Effector memory CD8-positive, alpha-beta T cell (primary cell): ENCODE results near the gene TMTC4.
A peak's percentile ranks its signal among the peaks of the same experiment; 100 is the strongest.

Experiments
- ATAC-seq: fragments of 150-1000 bp; cut with Tn5 transposase; replicated peaks from 2 replicates; pipeline ENCODE4 v1.10.0; 2021; ENCODE audit warnings: mild to moderate bottlenecking, moderate library complexity
- DNase-seq, 3 experiments: peaks; one replicate each; pipeline ENCODE4 v3.0.0; 2021
- H3K27ac Mint-ChIP-seq, 2 donors: one replicate each; pipeline ENCODE4 v1.8.0; 2022; ENCODE audit warnings: mild to moderate bottlenecking in 2 of 2, mixed read lengths in 2 of 2, moderate library complexity in 2 of 2
- H3K27me3 Mint-ChIP-seq, 2 donors: one replicate each; pipeline ENCODE4 v1.8.0; 2022; ENCODE audit warnings: mixed read lengths in 2 of 2
- H3K36me3 Mint-ChIP-seq: one replicate; pipeline ENCODE4 v1.8.0; 2022; ENCODE audit warnings: mild to moderate bottlenecking, moderate library complexity, mixed read lengths; ENCODE audit not compliant: insufficient read depth
- H3K4me1 Mint-ChIP-seq, 2 donors: one replicate each; pipeline ENCODE4 v1.8.0; 2022; ENCODE audit warnings: low read depth in 2 of 2, mixed read lengths in 2 of 2
- H3K4me3 Mint-ChIP-seq, 2 donors: one replicate each; pipeline ENCODE4 v1.8.0; 2022; ENCODE audit warnings: mild to moderate bottlenecking in 2 of 2, mixed read lengths in 2 of 2, moderate library complexity in 2 of 2
- H3K9me3 Mint-ChIP-seq, 2 donors: one replicate each; pipeline ENCODE4 v1.8.0; 2022; ENCODE audit warnings: mixed read lengths in 2 of 2

Gene TMTC4

DNA sequence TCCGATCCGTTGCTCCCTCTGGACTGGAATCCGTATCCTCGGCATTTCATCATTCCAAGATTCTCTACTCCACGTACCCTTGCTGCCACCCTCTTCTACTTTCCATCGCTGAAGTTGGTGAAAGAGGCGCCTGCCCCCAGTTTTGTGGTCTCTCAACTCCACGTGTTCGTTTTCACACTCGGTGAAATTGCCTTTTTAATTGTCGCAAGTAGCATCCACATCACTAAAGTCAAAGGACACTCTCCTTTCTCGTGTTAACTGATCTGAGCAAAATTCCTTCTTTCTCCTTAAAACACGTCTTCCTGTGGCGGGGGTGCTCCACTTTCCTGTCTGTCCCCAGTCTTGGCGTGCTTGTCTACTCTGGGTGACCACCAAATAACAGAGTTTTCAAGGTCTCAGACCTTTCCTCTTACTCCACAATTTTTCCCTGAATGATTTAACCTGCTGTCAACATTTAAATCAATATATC, 1.1 kb upstream of the TMTC4 start:
- Mint-ChIP-seq H3K9me3 (no peaks in the 10 kb centered on the region), H3K27me3 (no peaks in the 10 kb centered on the region), H3K27ac (peak overlapping the region; percentile 88 to 95), H3K4me3 (peak overlapping the region; percentile 93 to 97), H3K4me1 (peaks cover 23 to 26% of the 10 kb centered on the region in 2 donors), H3K36me3 (peaks cover 7% of the 10 kb centered on the region)
- no peak for ATAC-seq
- DNase-seq, result peak in 1 of 3 experiments; percentile 27

DNA sequence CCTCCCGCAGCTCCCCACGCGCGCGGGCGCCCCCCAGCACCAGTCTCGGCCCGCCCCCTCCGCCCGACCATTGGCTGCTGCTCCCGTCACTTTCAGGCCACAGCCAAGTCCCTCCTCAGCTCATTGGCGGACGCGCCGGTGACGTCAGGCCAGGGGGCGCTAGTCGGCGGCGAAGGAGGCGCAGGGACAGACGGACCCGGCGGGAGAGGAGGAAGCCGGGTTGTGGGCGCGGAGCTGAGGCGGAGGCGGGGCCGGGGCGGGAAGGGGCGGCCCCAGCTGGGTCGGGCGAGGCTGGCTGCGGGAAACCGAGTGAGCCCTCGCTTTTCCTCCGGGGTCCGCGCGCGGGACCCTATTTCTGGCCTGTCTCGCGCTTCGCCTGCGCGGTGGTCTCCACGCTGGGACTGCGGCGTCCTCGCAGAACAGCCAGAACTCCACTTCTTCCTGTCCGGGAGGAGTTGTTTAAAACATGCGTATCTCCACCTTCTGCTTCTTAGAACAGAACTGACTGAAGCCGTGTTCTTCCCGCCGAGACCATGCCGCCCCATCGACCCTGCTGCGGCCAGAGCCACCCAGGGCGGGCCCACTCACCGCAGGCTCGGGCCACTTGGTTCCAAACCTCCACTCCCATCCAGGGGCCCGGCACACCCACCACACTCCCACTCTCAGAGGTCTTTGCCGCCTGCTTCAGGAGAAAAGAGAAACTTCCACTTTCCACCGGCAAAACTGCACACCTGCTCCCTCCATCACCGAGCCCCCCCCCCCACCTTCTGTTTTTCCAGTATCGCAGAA, 471 bp upstream of the TMTC4 start:
- peaks cover 23 to 26% of the 10 kb centered on the region in 2 donors for H3K4me1 Mint-ChIP-seq
- DNase-seq, result peak; percentile 100
- peak; percentile 89 for ATAC-seq
- H3K9me3 Mint-ChIP-seq, result no peaks in the 10 kb centered on the region
- H3K27ac Mint-ChIP-seq, result peak overlapping the region; percentile 88 to 95
- H3K36me3 Mint-ChIP-seq, result peaks cover 7% of the 10 kb centered on the region
- H3K4me3 Mint-ChIP-seq, result peak overlapping the region; percentile 93 to 97
- no peaks in the 10 kb centered on the region for H3K27me3 Mint-ChIP-seq

DNA sequence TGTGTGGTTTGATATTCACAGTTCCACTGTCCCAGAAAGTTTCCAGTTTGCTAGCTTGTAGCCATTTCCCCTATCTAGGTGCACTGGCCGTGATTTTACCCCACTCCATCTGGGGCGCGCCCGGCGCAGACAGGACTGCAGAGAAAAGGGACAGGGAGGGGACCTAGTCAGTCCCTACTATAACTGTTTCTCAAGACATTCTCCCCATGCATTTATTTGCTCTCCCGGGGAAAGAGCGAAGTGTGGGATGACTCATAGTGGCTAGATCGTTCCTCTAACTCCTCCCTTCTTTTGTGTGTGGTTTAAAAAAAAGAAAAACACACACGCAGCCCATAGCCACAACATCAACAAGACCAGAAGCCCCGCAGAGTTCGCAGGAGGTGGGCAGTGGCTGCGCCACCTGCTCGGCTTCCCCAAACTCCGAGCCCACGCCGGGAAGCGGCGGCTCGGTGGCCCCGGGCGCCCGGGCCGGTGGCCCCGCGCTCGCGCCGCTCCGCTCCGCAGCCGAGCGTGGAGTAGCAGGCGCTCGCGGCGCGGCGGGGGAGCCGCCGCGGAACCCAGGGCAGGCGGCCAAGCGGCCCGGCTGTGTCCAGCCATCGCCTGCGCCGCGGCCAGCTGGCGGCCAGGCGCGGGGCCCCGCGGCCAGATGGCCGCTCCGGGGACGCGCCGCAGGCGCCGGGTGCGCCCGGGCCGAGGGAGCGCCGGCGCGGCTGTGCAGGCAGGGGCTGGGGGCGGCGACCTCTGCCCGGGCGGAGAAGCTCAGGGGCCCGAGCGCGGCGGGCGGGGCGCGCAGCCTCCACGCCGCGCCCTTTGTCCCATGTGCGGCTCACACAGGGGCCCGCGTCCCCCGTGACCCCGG, 653 bp downstream of the TMTC4 start:
- peak overlapping the region; percentile 83 to 95 for H3K27ac Mint-ChIP-seq

DNA sequence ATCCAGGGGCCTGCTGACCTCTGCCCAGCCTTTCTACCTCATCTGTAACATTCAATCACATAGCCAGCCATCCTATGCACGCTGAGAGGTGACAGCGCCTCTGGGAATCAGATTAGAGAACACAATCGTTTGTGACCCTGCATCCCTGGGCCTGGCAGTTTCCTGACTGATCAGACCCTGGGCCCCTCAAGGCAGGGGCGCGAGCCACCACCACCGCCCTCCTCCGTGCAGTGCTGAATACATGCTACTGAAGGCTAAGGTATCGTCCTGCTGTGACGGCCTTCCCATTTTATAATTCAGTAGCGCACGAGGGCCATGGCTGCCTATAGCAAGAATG, 1.3 kb downstream of the TMTC4 start:
- no peak for DNase-seq
- no peak for ATAC-seq
- Mint-ChIP-seq H3K27ac (peak overlapping the region; percentile 83 to 95), H3K27me3 (no peaks in the 10 kb centered on the region), H3K4me3 (peak overlapping the region; percentile 92 to 96), H3K9me3 (no peaks in the 10 kb centered on the region), H3K36me3 (peaks cover 16% of the 10 kb centered on the region), H3K4me1 (peaks cover 23 to 26% of the 10 kb centered on the region in 2 donors)

More for the DNA sequence above, 653 bp downstream of the TMTC4 start:
- Mint-ChIP-seq H3K9me3 (no peaks in the 10 kb centered on the region), H3K27me3 (no peaks in the 10 kb centered on the region), H3K36me3 (peaks cover 11% of the 10 kb centered on the region), H3K4me3 (peak overlapping the region; percentile 92 to 96), H3K4me1 (peaks cover 23 to 26% of the 10 kb centered on the region in 2 donors)
- peak; percentile 30 to 36 (median 31) for DNase-seq
- ATAC-seq, result peak; percentile 24

GRCh38 chr13:100671389-100672182, 3.0 kb downstream of the TMTC4 start:
- H3K27me3 Mint-ChIP-seq, result no peaks in the 10 kb centered on the region
- peaks cover 33% of the 10 kb centered on the region for H3K36me3 Mint-ChIP-seq
- H3K4me3 Mint-ChIP-seq, result no peak overlapping the region
- no peak for DNase-seq
- peaks cover 23 to 26% of the 10 kb centered on the region in 2 donors for H3K4me1 Mint-ChIP-seq
- no peaks in the 10 kb centered on the region for H3K9me3 Mint-ChIP-seq
- peak overlapping the region in 1 of 2 donors; percentile 53 for H3K27ac Mint-ChIP-seq
- no peak for ATAC-seq

GRCh38 chr13:100668408-100668807, 6.2 kb downstream of the TMTC4 start:
- no peak for ATAC-seq
- Mint-ChIP-seq H3K36me3 (peaks cover 45% of the 10 kb centered on the region), H3K9me3 (no peaks in the 10 kb centered on the region), H3K4me1 (peaks cover 13 to 15% of the 10 kb centered on the region in 2 donors), H3K27ac (no peak overlapping the region), H3K4me3 (no peak overlapping the region), H3K27me3 (no peaks in the 10 kb centered on the region)
- DNase-seq, result no peak

DNA sequence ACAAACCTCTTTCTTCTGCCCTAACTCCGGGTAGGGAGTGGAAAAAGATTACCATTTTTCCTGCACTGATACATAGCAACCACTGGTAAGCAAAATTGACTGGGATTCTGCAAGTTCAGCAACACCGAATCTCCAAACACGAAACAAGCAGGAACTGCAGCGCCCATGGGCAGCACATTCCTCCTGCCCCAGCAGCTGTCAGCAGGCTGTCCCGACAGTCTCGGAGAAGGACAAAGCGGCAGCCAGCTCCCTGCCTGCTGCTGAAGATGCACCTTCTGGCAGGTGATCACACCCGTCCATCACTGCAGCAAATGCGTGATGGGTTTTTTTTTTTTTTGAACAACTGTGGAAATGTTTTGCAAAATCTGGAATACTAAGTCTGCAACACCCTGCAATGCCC, 6.7 kb downstream of the TMTC4 start:
- Mint-ChIP-seq H3K27me3 (no peaks in the 10 kb centered on the region), H3K9me3 (no peaks in the 10 kb centered on the region), H3K4me1 (peaks cover 8 to 11% of the 10 kb centered on the region in 2 donors), H3K4me3 (no peak overlapping the region), H3K36me3 (peaks cover 45% of the 10 kb centered on the region), H3K27ac (no peak overlapping the region)
- DNase-seq, result no peak
- ATAC-seq, result no peak

- peaks cover 51% of the 10 kb centered on the region for H3K36me3 Mint-ChIP-seq
- no peak for ATAC-seq
- H3K27ac Mint-ChIP-seq, result no peak overlapping the region
- H3K4me1 Mint-ChIP-seq, result peaks cover 3 to 4% of the 10 kb centered on the region in 2 donors
- DNase-seq, result no peak
- H3K27me3 Mint-ChIP-seq, result no peaks in the 10 kb centered on the region
- no peak overlapping the region for H3K4me3 Mint-ChIP-seq
- H3K9me3 Mint-ChIP-seq, result no peaks in the 10 kb centered on the region
These were observed 8.5 kb downstream of the TMTC4 start for GRCh38 chr13:100666124-100666523.

DNA sequence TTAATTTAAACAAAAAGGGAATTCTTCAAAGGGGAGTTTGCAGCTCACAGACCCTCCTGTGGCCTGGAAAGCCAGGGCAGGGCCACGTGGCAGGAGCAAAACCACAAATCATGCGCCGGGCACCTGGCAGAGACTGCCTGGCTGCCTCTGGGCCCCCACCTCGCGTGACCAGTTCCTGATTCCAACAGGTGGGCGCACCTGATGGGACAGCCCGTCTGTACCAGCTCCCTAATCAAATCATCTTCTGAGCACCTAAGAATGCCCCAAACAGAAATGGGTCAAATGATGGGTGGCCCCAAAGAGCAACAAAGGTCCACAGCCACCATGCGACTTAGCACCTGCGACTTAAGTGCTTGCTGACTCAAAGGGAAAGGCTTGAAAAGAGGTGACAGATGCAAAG, 9.2 kb downstream of the TMTC4 start:
- H3K36me3 Mint-ChIP-seq, result peaks cover 51% of the 10 kb centered on the region
- H3K4me1 Mint-ChIP-seq, result peaks cover 3 to 4% of the 10 kb centered on the region in 2 donors
- H3K27me3 Mint-ChIP-seq, result no peaks in the 10 kb centered on the region
- no peak overlapping the region for H3K4me3 Mint-ChIP-seq
- DNase-seq, result no peak
- H3K27ac Mint-ChIP-seq, result no peak overlapping the region
- ATAC-seq, result no peak
- H3K9me3 Mint-ChIP-seq, result no peaks in the 10 kb centered on the region

- Mint-ChIP-seq H3K36me3 (peaks cover 54% of the 10 kb centered on the region), H3K9me3 (no peaks in the 10 kb centered on the region), H3K4me1 (peaks cover 5 to 6% of the 10 kb centered on the region in 2 donors), H3K4me3 (no peak overlapping the region), H3K27ac (no peak overlapping the region), H3K27me3 (no peaks in the 10 kb centered on the region)
- ATAC-seq (no peak), DNase-seq (no peak)
These were observed 10.3 kb downstream of the TMTC4 start for GRCh38 chr13:100664171-100664900.

DNA sequence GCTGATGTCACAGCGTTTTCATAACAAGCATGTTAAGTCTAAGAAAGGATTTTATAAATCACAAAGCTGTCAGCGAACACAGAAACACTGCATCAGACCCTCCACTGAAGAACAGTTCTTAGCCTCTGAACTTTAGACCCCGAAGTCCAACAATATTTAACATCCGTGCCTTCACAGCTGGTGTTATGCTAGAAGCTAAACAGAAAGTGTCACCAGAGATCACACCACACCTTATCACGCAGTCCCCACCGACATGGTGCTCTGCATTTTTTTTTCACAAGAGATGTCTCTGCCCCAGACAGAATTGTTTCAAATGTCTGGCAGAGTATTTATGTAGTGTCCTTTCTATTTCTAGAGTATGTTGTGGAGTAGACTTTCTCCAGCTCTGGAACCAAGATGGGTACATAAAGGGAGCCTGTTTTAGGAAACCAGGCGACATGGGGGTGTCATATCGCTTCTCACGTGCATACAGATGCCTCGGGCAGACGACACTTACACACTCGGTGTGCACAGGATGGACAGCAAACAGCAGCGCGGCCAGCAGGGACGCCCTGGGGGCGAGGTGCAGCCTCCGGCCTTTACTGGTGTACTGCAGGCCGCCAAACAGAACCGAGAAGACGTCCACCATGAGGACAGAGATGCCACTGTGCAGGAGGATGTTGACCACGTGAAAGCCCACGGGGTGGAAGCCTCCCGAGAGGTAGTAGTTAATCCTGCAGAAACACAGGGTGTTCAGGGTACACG, 12.0 kb downstream of the TMTC4 start:
- Mint-ChIP-seq H3K27me3 (no peaks in the 10 kb centered on the region), H3K4me1 (peaks cover 18 to 22% of the 10 kb centered on the region in 2 donors), H3K27ac (no peak overlapping the region), H3K4me3 (no peak overlapping the region), H3K9me3 (no peaks in the 10 kb centered on the region), H3K36me3 (peaks cover 41% of the 10 kb centered on the region)
- DNase-seq (no peak), ATAC-seq (no peak)

GRCh38 chr13:100660761-100661160, 13.8 kb downstream of the TMTC4 start:
- Mint-ChIP-seq H3K27me3 (no peaks in the 10 kb centered on the region), H3K9me3 (no peaks in the 10 kb centered on the region), H3K4me3 (no peak overlapping the region), H3K27ac (no peak overlapping the region), H3K4me1 (peaks cover 19 to 20% of the 10 kb centered on the region in 2 donors), H3K36me3 (peaks cover 35% of the 10 kb centered on the region)
- no peak for ATAC-seq
- DNase-seq, result no peak
